Memory B cell (primary cell): ENCODE measurements around the gene WDR37.
A peak's percentile ranks its signal among the peaks of the same experiment; 100 is the strongest.
"Not testable (repeated sequence)": the region's sequence is repeated elsewhere in the genome, so short reads cannot be mapped to it uniquely, and the experiment has no call there.

ENCODE experiments used
- ATAC-seq: fragments of 150-1000 bp; cut with Tn5 transposase; 2 replicates; pipeline ENCODE4 v1.10.0; 2021; ENCODE audit warnings: low read depth, mild to moderate bottlenecking, moderate library complexity
- DNase-seq, 2 donors: peaks; one replicate each; pipeline ENCODE4 v3.0.0; 2022; ENCODE audit warnings: low spot score in 2 of 2
- H3K27ac Mint-ChIP-seq: one replicate; pipeline ENCODE4 v1.8.0; 2022; ENCODE audit warnings: mild to moderate bottlenecking, moderate library complexity, mixed read lengths
- H3K27me3 Mint-ChIP-seq: one replicate; pipeline ENCODE4 v1.8.0; 2022; ENCODE audit warnings: mixed read lengths
- H3K36me3 Mint-ChIP-seq: one replicate; pipeline ENCODE4 v1.8.0; 2022; ENCODE audit warnings: mild to moderate bottlenecking, mixed read lengths
- H3K4me1 Mint-ChIP-seq: one replicate; pipeline ENCODE4 v1.8.0; 2022; ENCODE audit warnings: mixed read lengths
- H3K4me3 Mint-ChIP-seq: one replicate; pipeline ENCODE4 v1.8.0; 2022; ENCODE audit warnings: mild to moderate bottlenecking, moderate library complexity, mixed read lengths
- H3K9me3 Mint-ChIP-seq: one replicate; pipeline ENCODE4 v1.8.0; 2022; ENCODE audit warnings: mixed read lengths

The WDR37 gene

DNA sequence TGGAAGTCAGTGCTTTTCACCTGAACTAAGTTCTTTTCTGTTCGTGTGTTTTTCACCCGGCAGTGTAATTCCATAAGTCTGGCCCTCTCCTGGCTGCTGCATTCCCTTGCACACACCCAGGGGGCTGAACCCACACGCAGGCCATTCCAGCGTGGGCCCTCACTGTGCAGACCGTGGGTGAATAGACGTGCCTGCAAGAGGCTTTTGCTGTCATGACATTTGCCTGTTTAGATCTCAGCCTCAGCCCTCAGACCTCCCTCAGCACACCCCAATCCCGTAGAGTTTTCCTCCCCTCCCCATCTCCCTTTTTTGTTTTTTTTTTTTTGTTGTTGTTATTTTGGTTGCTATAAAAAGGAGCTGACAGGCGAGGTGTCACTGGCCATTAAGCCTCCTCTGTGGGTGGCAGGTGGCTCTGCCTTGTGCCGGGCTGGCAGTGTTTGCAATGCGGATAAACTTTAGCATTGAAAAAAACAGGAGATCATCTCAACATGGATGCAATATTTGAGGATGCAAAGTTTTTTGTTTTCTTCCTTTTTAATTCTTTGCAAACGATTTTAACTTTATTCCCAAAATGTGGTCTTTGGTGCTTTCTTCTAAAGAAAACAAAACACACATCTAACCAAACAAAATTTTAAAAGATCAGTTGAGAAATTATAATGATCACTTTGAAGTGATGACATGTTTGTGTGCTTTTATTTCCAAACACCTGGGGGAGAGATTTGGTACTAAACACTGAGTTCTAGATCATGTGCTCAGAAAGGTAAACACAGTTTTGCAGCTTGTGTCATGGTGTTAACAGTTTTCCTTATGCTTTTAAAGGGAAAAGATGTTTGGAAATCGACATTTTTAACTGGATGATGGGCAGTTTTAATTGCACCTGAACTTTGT lies 58.8 kb downstream of the WDR37 start:
- DNase-seq: no peak
- Mint-ChIP-seq H3K4me3 (no peak overlapping the region), H3K27ac (peak overlapping the region; percentile 58), H3K4me1 (peaks cover 10% of the 10 kb centered on the region), H3K36me3 (peaks cover 46% of the 10 kb centered on the region), H3K27me3 (no peaks in the 10 kb centered on the region), H3K9me3 (no peaks in the 10 kb centered on the region)
- ATAC-seq: no peak

DNA sequence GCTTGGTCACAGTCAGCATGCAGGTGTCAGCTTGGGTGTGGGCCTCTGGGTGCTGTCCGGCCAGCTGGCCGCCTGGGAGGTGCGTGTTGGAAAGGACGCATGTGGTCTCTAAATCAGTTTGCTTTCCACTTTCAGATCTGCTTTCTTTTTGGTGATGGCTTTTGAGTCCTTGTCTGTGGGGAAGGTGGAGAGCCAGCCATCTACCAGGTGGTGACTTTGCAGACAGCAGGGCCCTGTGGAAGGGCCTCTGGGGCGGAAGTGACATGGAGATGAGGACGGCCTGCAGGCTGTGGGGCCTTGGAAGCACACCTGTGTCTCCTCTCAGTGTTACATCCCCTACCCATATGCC lies 59.4 kb downstream of the WDR37 start:
- Mint-ChIP-seq H3K9me3 (no peaks in the 10 kb centered on the region), H3K27me3 (no peaks in the 10 kb centered on the region), H3K36me3 (peaks cover 44% of the 10 kb centered on the region), H3K27ac (peak overlapping the region; percentile 58), H3K4me3 (no peak overlapping the region), H3K4me1 (peaks cover 6% of the 10 kb centered on the region)
- DNase-seq (no peak), ATAC-seq (no peak)

DNA sequence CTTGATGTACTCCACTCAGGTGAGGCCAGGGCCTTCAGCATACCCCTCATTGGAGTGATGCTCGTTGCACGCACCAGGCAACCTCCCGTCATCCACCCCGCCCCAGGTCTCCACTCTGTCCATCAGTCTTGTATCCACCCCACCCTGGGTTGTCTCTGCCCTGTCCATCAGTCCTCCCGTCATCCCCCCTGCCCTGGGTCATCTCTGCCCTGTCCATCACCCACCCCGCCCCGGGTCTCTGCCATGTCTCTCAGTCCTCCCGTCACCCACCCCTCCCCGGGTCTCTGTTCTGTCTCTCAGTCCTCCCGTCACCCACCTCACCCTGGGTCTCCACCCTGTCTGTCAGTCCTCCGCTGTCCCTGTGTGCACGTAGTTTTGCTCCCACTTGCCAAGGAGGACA lies 59.9 kb downstream of the WDR37 start:
- Mint-ChIP-seq H3K27me3 (no peaks in the 10 kb centered on the region), H3K9me3 (no peaks in the 10 kb centered on the region)
- no peak for ATAC-seq

GRCh38 chr10:1116696-1117280 lies 60.6 kb downstream of the WDR37 start:
- ATAC-seq: no peak
- Mint-ChIP-seq H3K4me3 (no peak overlapping the region), H3K27me3 (no peaks in the 10 kb centered on the region), H3K9me3 (no peaks in the 10 kb centered on the region), H3K36me3 (peaks cover 46% of the 10 kb centered on the region), H3K4me1 (peaks cover 6% of the 10 kb centered on the region), H3K27ac (no peak overlapping the region)
- no peak for DNase-seq

More for the DNA sequence above, 59.9 kb downstream of the WDR37 start:
- Mint-ChIP-seq H3K36me3 (peaks cover 43% of the 10 kb centered on the region), H3K4me1 (peaks cover 6% of the 10 kb centered on the region), H3K27ac (peak overlapping the region; percentile 58), H3K4me3 (no peak overlapping the region)
- DNase-seq: no peak

GRCh38 chr10:1117651-1118050 lies 61.5 kb downstream of the WDR37 start:
- Mint-ChIP-seq H3K36me3 (peaks cover 43% of the 10 kb centered on the region), H3K4me3 (no peak overlapping the region), H3K4me1 (peaks cover 3% of the 10 kb centered on the region), H3K9me3 (no peaks in the 10 kb centered on the region), H3K27me3 (no peaks in the 10 kb centered on the region), H3K27ac (no peak overlapping the region)
- ATAC-seq (no peak), DNase-seq (no peak)

DNA sequence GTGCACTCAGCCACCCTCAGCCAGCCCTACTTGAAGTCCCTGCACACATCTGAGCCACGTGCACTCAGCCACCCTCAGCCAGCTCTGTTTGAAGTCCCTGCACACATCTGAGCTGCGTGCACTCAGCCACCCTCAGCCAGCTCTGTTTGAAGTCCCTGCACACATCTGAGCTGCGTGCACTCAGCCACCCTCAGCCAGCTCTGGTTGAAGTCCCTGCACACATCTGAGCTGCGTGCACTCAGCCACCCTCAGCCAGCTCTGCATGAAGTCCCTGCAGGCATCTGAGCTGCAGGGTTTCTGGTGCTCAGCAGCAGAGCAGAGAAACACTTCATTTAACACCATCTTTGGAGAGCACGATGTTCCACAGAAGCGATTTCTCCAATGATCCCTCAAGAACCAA lies 62.1 kb downstream of the WDR37 start:
- H3K27me3 Mint-ChIP-seq, ATAC-seq, H3K4me3 Mint-ChIP-seq, H3K4me1 Mint-ChIP-seq, H3K27ac Mint-ChIP-seq, H3K9me3 Mint-ChIP-seq, DNase-seq: not testable (repeated sequence)
- H3K36me3 Mint-ChIP-seq: peaks cover 44% of the 10 kb centered on the region

DNA sequence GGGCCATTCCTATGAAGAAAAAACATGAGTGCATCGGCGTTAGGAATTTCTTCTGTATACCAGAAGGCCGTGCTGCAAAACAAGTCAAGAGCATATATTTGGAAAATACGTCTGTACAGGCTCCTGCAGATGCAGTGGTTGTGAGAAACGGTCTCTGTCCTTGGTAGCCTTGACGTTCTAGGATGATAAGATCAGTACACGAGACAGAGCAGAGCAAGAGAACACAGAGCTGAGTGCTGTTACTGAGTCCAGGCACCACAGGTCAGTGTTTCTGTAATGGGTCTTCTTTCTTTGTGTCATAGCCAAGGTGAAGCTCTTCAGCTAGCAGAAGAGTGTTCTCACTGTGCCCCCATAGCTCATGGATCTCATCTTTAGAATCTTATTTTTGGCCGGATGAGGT lies 62.8 kb downstream of the WDR37 start:
- no peak for ATAC-seq
- Mint-ChIP-seq H3K4me3 (no peak overlapping the region), H3K4me1 (peaks cover 7% of the 10 kb centered on the region), H3K9me3 (no peaks in the 10 kb centered on the region), H3K27ac (no peak overlapping the region), H3K27me3 (no peaks in the 10 kb centered on the region), H3K36me3 (peaks cover 47% of the 10 kb centered on the region)
- DNase-seq: no peak

GRCh38 chr10:1119501-1119900 lies 63.3 kb downstream of the WDR37 start:
- Mint-ChIP-seq H3K9me3 (no peaks in the 10 kb centered on the region), H3K4me1 (peaks cover 7% of the 10 kb centered on the region), H3K4me3 (no peak overlapping the region), H3K27me3 (no peaks in the 10 kb centered on the region), H3K27ac (no peak overlapping the region), H3K36me3 (peaks cover 52% of the 10 kb centered on the region)
- no peak for ATAC-seq
- no peak for DNase-seq

- Mint-ChIP-seq H3K9me3 (no peaks in the 10 kb centered on the region), H3K27me3 (no peaks in the 10 kb centered on the region), H3K36me3 (peaks cover 52% of the 10 kb centered on the region), H3K27ac (no peak overlapping the region), H3K4me1 (peaks cover 7% of the 10 kb centered on the region), H3K4me3 (no peak overlapping the region)
- no peak for ATAC-seq
- no peak for DNase-seq
These were observed 64.1 kb downstream of the WDR37 start for GRCh38 chr10:1120306-1120705.

DNA sequence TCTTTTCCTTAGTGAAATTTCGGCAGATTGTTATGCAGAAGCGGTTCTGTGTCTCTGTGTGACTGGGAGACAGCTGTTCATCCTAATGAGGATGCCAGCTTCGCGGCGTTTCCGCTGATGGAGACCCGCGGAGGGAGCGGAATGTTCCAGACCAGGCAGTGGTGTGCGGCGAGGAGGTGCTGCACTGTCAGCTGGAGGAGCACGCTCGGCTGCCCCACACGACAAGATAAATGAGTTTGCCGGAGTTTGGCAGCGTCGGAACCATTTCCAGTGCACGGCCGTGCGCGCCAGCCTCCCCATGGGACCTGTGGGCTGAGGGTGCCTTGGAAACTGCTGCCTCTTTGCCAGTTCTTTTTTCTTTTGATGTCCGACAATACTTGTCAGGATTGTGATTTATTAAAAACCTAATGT lies 64.6 kb downstream of the WDR37 start:
- no peak for ATAC-seq
- Mint-ChIP-seq H3K27me3 (no peaks in the 10 kb centered on the region), H3K4me3 (no peak overlapping the region), H3K9me3 (no peaks in the 10 kb centered on the region), H3K4me1 (peaks cover 7% of the 10 kb centered on the region), H3K36me3 (peaks cover 55% of the 10 kb centered on the region), H3K27ac (no peak overlapping the region)
- no peak for DNase-seq

GRCh38 chr10:1121271-1121970 lies 65.2 kb downstream of the WDR37 start:
- Mint-ChIP-seq H3K4me1 (peaks cover 4% of the 10 kb centered on the region), H3K4me3 (no peak overlapping the region), H3K36me3 (peaks cover 52% of the 10 kb centered on the region), H3K9me3 (no peaks in the 10 kb centered on the region), H3K27ac (no peak overlapping the region), H3K27me3 (no peaks in the 10 kb centered on the region)
- ATAC-seq: no peak
- no peak for DNase-seq

DNA sequence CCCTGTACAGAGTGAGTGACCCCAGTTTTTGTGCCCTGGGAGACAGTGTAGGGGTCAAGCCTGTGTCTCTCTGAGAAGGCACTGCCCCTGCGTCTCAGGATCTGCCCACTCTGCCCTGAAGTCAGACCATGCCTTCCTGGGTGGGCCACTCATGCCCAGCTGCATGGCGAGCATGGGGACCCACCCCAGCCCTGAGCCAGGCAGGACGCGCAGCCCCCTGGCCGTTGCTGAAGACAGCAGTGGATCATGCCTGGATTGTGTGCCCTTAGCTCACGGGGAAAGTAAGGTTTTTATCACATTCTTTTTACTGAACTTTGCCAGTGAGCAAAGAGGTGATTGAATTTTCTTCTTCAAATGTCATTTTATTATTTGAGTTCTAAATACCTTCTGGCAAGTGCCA lies 66.2 kb downstream of the WDR37 start:
- DNase-seq: no peak
- no peaks in the 10 kb centered on the region for H3K9me3 Mint-ChIP-seq
- no peak for ATAC-seq
- no peaks in the 10 kb centered on the region for H3K27me3 Mint-ChIP-seq
- peak overlapping the region; percentile 20 for H3K27ac Mint-ChIP-seq
- peaks cover 4% of the 10 kb centered on the region for H3K4me1 Mint-ChIP-seq
- peaks cover 53% of the 10 kb centered on the region for H3K36me3 Mint-ChIP-seq
- H3K4me3 Mint-ChIP-seq: no peak overlapping the region

DNA sequence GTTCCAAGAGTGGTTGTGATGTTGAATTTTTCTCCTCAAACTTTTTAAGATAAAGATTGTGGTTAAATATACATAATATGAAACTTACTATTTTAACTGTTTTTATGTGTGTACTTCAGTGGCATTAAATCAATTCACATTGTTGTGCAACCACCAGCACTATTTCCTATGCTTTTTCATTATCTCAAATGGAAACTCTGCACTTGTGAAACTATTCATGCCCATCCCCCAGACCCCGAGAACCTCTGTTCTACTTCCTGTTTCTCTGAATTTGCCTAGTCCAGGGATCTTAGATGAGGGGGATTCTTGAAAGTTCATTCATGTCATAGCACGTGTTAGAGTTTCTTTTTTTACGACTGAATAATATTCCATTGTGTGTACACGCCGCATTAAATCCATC lies 67.0 kb downstream of the WDR37 start:
- no peak for DNase-seq
- Mint-ChIP-seq H3K4me1 (peaks cover 4% of the 10 kb centered on the region), H3K27ac (no peak overlapping the region), H3K36me3 (peaks cover 51% of the 10 kb centered on the region), H3K27me3 (no peaks in the 10 kb centered on the region), H3K4me3 (no peak overlapping the region), H3K9me3 (no peaks in the 10 kb centered on the region)
- ATAC-seq: no peak

DNA sequence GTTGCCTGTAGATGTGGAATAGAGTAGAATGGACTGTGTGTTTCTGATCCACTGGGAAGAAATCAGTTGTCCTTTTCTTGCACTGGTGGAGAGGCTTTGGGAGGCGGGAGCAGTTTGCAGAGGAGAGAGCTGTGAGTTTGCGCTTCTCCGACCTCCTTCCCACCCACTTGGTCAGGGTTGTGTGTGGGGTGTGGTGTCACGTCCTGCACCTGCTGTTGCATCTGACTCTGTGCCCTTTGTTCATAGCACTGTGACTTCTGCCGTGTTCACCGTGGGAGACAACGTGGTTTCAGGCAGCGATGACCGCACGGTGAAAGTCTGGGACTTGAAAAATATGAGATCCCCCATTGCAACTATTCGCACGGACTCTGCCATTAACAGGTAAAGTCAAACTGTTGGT lies 67.8 kb downstream of the WDR37 start:
- H3K27me3 Mint-ChIP-seq: no peaks in the 10 kb centered on the region
- no peak overlapping the region for H3K4me3 Mint-ChIP-seq
- H3K4me1 Mint-ChIP-seq: peaks cover 4% of the 10 kb centered on the region
- no peaks in the 10 kb centered on the region for H3K9me3 Mint-ChIP-seq
- no peak overlapping the region for H3K27ac Mint-ChIP-seq
- no peak for ATAC-seq
- peaks cover 50% of the 10 kb centered on the region for H3K36me3 Mint-ChIP-seq
- DNase-seq: no peak
